ENCODE data around the gene CRIM1.
A peak's percentile ranks its signal among the peaks of the same experiment; 100 is the strongest.

The CRIM1 gene

DNA sequence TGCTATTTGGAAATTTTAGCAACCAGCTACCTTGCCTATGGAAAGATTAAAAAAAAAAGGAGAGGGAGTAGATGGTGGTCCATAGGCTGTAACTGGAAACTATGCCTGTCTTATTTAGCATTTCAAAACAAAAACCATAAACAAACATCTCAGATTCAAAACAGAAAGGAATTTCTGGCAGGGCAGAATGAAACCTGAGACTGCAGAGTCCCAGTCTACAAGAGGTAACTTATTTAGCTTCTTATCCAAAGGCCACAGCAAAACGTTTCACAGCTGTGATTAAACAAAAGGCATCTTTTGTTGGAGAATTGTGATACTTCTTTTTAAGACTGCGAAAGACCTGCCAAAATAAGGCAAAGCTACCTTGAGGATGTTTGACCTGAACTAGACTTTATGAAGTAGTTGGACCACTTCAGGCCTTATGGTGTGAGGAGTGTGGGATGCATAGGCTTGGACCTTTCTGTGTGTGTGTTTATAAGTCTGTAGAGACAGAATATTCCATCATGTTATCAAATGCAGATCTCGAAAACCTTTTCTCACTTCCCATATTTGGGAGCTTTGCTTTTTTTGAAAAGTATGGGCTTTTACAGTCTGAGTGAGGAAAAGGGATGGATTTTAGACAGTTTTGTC, 11.0 kb downstream of the CRIM1 start:
- TF ChIP-seq NFIC (IDR thresholded peaks at IDR 0.05) (no peak), TEAD4 (IDR thresholded peaks at IDR 0.05) (0 out of 2 replicates have a peak, but pooled peaks have one; percentile 7), ZBTB7A (IDR thresholded peaks at IDR 0.05; ENCODE audit: low read depth) (no peak)
- TF ChIP-seq, protein P1, sequence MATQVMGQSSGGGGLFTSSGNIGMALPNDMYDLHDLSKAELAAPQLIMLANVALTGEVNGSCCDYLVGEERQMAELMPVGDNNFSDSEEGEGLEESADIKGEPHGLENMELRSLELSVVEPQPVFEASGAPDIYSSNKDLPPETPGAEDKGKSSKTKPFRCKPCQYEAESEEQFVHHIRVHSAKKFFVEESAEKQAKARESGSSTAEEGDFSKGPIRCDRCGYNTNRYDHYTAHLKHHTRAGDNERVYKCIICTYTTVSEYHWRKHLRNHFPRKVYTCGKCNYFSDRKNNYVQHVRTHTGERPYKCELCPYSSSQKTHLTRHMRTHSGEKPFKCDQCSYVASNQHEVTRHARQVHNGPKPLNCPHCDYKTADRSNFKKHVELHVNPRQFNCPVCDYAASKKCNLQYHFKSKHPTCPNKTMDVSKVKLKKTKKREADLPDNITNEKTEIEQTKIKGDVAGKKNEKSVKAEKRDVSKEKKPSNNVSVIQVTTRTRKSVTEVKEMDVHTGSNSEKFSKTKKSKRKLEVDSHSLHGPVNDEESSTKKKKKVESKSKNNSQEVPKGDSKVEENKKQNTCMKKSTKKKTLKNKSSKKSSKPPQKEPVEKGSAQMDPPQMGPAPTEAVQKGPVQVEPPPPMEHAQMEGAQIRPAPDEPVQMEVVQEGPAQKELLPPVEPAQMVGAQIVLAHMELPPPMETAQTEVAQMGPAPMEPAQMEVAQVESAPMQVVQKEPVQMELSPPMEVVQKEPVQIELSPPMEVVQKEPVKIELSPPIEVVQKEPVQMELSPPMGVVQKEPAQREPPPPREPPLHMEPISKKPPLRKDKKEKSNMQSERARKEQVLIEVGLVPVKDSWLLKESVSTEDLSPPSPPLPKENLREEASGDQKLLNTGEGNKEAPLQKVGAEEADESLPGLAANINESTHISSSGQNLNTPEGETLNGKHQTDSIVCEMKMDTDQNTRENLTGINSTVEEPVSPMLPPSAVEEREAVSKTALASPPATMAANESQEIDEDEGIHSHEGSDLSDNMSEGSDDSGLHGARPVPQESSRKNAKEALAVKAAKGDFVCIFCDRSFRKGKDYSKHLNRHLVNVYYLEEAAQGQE (IDR thresholded peaks at IDR 0.05; ENCODE audit: low read depth) = no peak

GRCh38 chr2:36367486-36367885, 11.9 kb downstream of the CRIM1 start:
- TF ChIP-seq TEAD4 (IDR thresholded peaks at IDR 0.05) (no peak), RAD21 (IDR thresholded peaks at IDR 0.05; ENCODE audit: low read depth) (no peak), FOXM1 (IDR thresholded peaks at IDR 0.05; ENCODE audit: borderline replicate concordance, low read depth) (no peak), TAF1 (IDR thresholded peaks at IDR 0.05; ENCODE audit: low read depth) (no peak), TCF12 (IDR thresholded peaks at IDR 0.05; ENCODE audit: low read depth) (no peak), EGR1 (IDR thresholded peaks at IDR 0.05) (no peak), CREB1 (IDR thresholded peaks at IDR 0.05; ENCODE audit: low read depth) (no peak), NFIC (IDR thresholded peaks at IDR 0.05) (no peak), EP300 (IDR thresholded peaks at IDR 0.05; ENCODE audit: borderline replicate concordance) (no peak), MAX (IDR thresholded peaks at IDR 0.05) (no peak), ZBTB7A (IDR thresholded peaks at IDR 0.05; ENCODE audit: low read depth) (no peak), YY1 (IDR thresholded peaks at IDR 0.05; ENCODE audit: low read depth) (no peak), CEBPB (IDR thresholded peaks at IDR 0.05) (no peak)
- TF ChIP-seq, protein P1 (IDR thresholded peaks at IDR 0.05; ENCODE audit: low read depth) = no peak
- TF ChIP-seq, protein P2, sequence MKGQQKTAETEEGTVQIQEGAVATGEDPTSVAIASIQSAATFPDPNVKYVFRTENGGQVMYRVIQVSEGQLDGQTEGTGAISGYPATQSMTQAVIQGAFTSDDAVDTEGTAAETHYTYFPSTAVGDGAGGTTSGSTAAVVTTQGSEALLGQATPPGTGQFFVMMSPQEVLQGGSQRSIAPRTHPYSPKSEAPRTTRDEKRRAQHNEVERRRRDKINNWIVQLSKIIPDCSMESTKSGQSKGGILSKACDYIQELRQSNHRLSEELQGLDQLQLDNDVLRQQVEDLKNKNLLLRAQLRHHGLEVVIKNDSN (IDR thresholded peaks at IDR 0.05) = no peak

DNA sequence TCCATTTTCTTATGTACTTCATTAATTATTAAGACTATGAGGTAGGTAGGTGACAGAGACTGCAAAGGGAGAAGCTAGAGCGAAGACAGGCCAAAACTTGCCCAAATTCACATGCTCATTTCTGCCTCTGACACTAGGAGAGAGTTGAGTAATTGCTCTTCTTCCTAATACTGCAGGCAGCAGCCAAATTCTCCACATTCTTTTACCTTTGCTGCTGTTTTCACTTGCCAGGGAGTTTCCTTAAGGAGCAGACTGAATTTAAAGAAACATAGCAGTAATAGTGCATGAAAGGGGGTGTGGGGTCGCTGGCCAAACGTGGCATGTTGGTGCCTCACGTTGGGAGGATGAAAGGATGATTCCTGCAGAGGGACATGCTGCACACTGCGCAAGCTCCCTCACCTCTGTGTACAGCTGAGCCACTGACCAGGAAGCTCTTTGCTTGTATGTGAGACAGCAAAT, 12.3 kb downstream of the CRIM1 start:
- TF ChIP-seq FOXM1 (IDR thresholded peaks at IDR 0.05; ENCODE audit: borderline replicate concordance, low read depth) = no peak
- TF ChIP-seq CREB1 (IDR thresholded peaks at IDR 0.05; ENCODE audit: low read depth) = no peak
- TF ChIP-seq, protein P1 (IDR thresholded peaks at IDR 0.05; ENCODE audit: low read depth) = no peak
- no peak for TF ChIP-seq YY1 (IDR thresholded peaks at IDR 0.05; ENCODE audit: low read depth)
- peak; percentile 47; the same call in 1 of the 2 replicates for TF ChIP-seq CEBPB (IDR thresholded peaks at IDR 0.05)
- no peak for TF ChIP-seq TAF1 (IDR thresholded peaks at IDR 0.05; ENCODE audit: low read depth)
- 0 out of 2 replicates have a peak, but pooled peaks have one; percentile 48 for TF ChIP-seq TCF12 (IDR thresholded peaks at IDR 0.05; ENCODE audit: low read depth)
- no peak for TF ChIP-seq MAX (IDR thresholded peaks at IDR 0.05)
- TF ChIP-seq RAD21 (IDR thresholded peaks at IDR 0.05; ENCODE audit: low read depth) = no peak
- TF ChIP-seq NFIC (IDR thresholded peaks at IDR 0.05) = peak; percentile 67
- peak; percentile 89 for TF ChIP-seq TEAD4 (IDR thresholded peaks at IDR 0.05)
- TF ChIP-seq, protein P2 (IDR thresholded peaks at IDR 0.05) = no peak
- no peak for TF ChIP-seq ZBTB7A (IDR thresholded peaks at IDR 0.05; ENCODE audit: low read depth)

DNA sequence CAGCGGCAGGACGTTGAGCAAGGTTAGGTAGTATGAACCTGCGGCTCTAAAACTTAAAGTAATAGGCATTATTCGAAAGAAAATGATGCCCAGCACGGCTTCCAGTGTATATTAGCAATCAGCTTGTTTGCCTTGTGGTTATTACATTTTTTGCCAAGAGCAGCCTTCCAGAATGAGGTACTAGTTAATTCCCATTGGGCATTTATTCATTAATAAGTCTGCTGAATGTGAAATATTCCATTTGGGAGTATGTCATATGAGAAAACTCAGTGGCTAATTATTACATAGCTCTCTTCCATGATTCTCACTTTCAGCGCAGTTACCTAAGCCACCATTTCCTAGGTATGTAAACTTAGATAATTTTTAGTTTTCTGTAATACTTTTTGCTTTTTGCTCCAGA, 12.9 kb downstream of the CRIM1 start:
- no peak for TF ChIP-seq CREB1 (IDR thresholded peaks at IDR 0.05; ENCODE audit: low read depth)
- TF ChIP-seq TEAD4 (IDR thresholded peaks at IDR 0.05) = no peak
- no peak for TF ChIP-seq MAX (IDR thresholded peaks at IDR 0.05)
- TF ChIP-seq CEBPB (IDR thresholded peaks at IDR 0.05) = no peak
- no peak for TF ChIP-seq EP300 (IDR thresholded peaks at IDR 0.05; ENCODE audit: borderline replicate concordance)
- TF ChIP-seq TCF12 (IDR thresholded peaks at IDR 0.05; ENCODE audit: low read depth) = no peak
- TF ChIP-seq YY1 (IDR thresholded peaks at IDR 0.05; ENCODE audit: low read depth) = no peak
- TF ChIP-seq ZBTB7A (IDR thresholded peaks at IDR 0.05; ENCODE audit: low read depth) = no peak
- TF ChIP-seq, protein P1 (IDR thresholded peaks at IDR 0.05; ENCODE audit: low read depth) = no peak
